T-cell (primary cell): ENCODE data around the gene CXCR6. TPM values are rescaled to one million over a fixed set of nuclear protein-coding genes. Genes with fewer than 3 reads are reported as not detected.

Source experiments
- ATAC-seq, 4 experiments: fragments of 200-7000 bp in 3 of 4; fragments of 150-1000 bp in 1 of 4; cut with Tn5 transposase; replicated peaks in 1 of 4; 1 replicate in 3 of 4; 2 replicates in 1 of 4; pipeline ENCODE4 v1.10.0; 2021; ENCODE audit warnings: moderate library complexity in 3 of 4, mild to moderate bottlenecking in 2 of 4, moderate number of reproducible peaks in 1 of 4
- CTCF ChIA-PET, 2 donors: fragments of 300-600 bp; sonication (Branson Sonifier 250); formaldehyde crosslinking; loops; one replicate each; lab custom pipeline; 2022; ENCODE audit warnings: antibody characterized with exemption in 2 of 2; lab: Charles Lee
- POLR2A ChIA-PET, 2 donors: fragments of 300-600 bp; sonication (Branson Sonifier 250); formaldehyde crosslinking; loops; one replicate each; lab custom pipeline; 2022; ENCODE audit warnings: antibody characterized with exemption in 2 of 2; lab: Charles Lee
- DNase-seq, 35 experiments: peaks; one replicate each; pipeline versions ENCODE4 v3.0.0 to v3.0.0-alpha.2; 2013 to 2023
- H3K27ac ChIP-seq: one replicate; pipeline ENCODE4 v1.5.1; 2013; ENCODE audit warnings: low read length
- H3K27me3 ChIP-seq, 2 experiments: replicated peaks in 1 of 2; 1 replicate in 1 of 2; 2 replicates in 1 of 2; pipeline versions ENCODE4 v1.6.1 to v1.7.0; 2013; ENCODE audit warnings: low read length in 1 of 2, mixed read lengths in 1 of 2; ENCODE audit not compliant: control insufficient read depth in 2 of 2, insufficient read depth in 2 of 2; ENCODE audit errors: extremely low read depth in 1 of 2
- H3K36me3 ChIP-seq, 2 donors: 1 replicate in 1 of 2; 2 replicates in 1 of 2; pipeline versions ENCODE4 v1.6.1 to v1.7.0; 2013; ENCODE audit warnings: low read length in 1 of 2; ENCODE audit not compliant: control insufficient read depth in 2 of 2, insufficient read depth in 1 of 2; ENCODE audit errors: extremely low read depth in 1 of 2
- H3K4me1 ChIP-seq, 2 experiments: 1 replicate in 1 of 2; 2 replicates in 1 of 2; pipeline versions ENCODE4 v1.6.1 to v1.7.0; 2013; ENCODE audit warnings: low read length in 2 of 2, mixed read lengths in 1 of 2; ENCODE audit not compliant: insufficient read depth in 2 of 2, control insufficient read depth in 1 of 2; ENCODE audit errors: extremely low read depth in 1 of 2
- H3K4me3 ChIP-seq, 2 donors: 1 replicate in 1 of 2; 2 replicates in 1 of 2; pipeline versions ENCODE4 v1.5.1 to v1.7.0; 2013; ENCODE audit warnings: mild to moderate bottlenecking in 2 of 2, low read length in 1 of 2, moderate library complexity in 1 of 2; ENCODE audit not compliant: control insufficient read depth in 1 of 2; ENCODE audit errors: extremely low read depth in 1 of 2
- H3K9me3 ChIP-seq: 2 replicates; pipeline ENCODE4 v1.7.0; 2013
- H3K27ac Mint-ChIP-seq, 2 donors: one replicate each; pipeline ENCODE4 v1.8.0; 2020 to 2021; ENCODE audit warnings: mild to moderate bottlenecking in 2 of 2, mixed read lengths in 2 of 2
- H3K27me3 Mint-ChIP-seq, 2 donors: one replicate each; pipeline ENCODE4 v1.8.0; 2021 to 2022; ENCODE audit warnings: mixed read lengths in 2 of 2
- H3K36me3 Mint-ChIP-seq: one replicate; pipeline ENCODE4 v1.8.0; 2021; ENCODE audit warnings: mixed read lengths
- H3K4me1 Mint-ChIP-seq, 3 donors: one replicate each; pipeline ENCODE4 v1.8.0; 2020 to 2022; ENCODE audit warnings: mixed read lengths in 3 of 3, mild to moderate bottlenecking in 1 of 3
- H3K4me3 Mint-ChIP-seq, 3 donors: one replicate each; pipeline ENCODE4 v1.8.0; 2020 to 2022; ENCODE audit warnings: mild to moderate bottlenecking in 3 of 3, mixed read lengths in 3 of 3, moderate library complexity in 3 of 3
- H3K9me3 Mint-ChIP-seq, 3 donors: one replicate each; pipeline ENCODE4 v1.8.0; 2020 to 2022; ENCODE audit warnings: mixed read lengths in 3 of 3
- whole genome bisulfite sequencing: methylation state at CpG from one replicate; pipeline ENCODE4 v1.1.5; 2013; ENCODE audit warnings: missing lambda C conversion rate; ENCODE audit not compliant: insufficient coverage; 5-methylcytosine and 5-hydroxymethylcytosine counted together
- total RNA-seq, 35 experiments: library from RNA in 6 of 35; stranded (reverse) in 6 of 35; fragments of 120-200 nt in 1 of 35; gene quantifications; one replicate each; pipeline versions ENCODE4 v1.2.1 to v1.2.4 and lab custom pipeline; 2013 to 2026

Gene CXCR6
- total RNA-seq, 5 donors from 2014 or later (not counting 1 experiment from before 2014, with no cell fraction given), result 2.0 to 14.7 (median 3.7) TPM

DNA sequence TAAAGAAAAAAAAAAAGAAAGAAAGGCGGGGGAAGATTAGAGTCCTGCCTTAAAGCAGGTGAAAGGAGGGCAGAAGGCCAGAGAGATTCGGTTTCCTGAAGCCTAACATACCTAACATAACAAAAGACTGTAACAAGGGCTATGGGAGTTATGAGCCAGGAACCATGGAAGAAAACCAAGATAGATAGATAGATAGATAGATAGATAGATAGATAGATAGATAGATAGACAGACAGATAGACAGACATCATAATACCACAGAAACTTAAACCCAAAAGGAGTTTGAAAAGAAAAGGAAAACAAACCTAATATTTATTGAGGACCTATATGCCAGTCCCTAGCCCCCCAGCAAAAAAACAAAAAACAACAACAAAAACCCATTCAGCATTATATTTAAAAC, 54.7 kb downstream of the CXCR6 start:
- ChIA-PET CTCF (no interaction called here), POLR2A (no interaction called here)
- ATAC-seq (no peak), DNase-seq (no peak)
- Mint-ChIP-seq H3K27me3 (peaks cover 3 to 10% of the 10 kb centered on the region in 2 donors), H3K27ac (no peak overlapping the region), H3K4me1 (peaks cover 12 to 28% (median 27%) of the 10 kb centered on the region in 3 donors), H3K4me3 (no peak overlapping the region), H3K9me3 (no peaks in the 10 kb centered on the region), H3K36me3 (no peaks in the 10 kb centered on the region)
- Histone ChIP-seq H3K4me3 (no peak overlapping the region), H3K27me3 (peaks cover 0 to 6% of the 10 kb centered on the region in 2 experiments), H3K4me1 (peaks cover 15 to 32% of the 10 kb centered on the region in 2 experiments), H3K9me3 (no peaks in the 10 kb centered on the region), H3K27ac (no peak overlapping the region), H3K36me3 (no peaks in the 10 kb centered on the region)
- WGBS, result no CpG with 5 or more reads among the region's 2 CpGs

Other genes with a start within 250 kb of the CXCR6 start
- gene SLC6A20, start 146.9 kb upstream of the CXCR6 start, total RNA-seq, result under 1 TPM in 4 of 5 donors, not detected in 1; 0.12 to 0.44 (median 0.24) TPM
- 10 to 100 TPM in 3 of 5 donors, 1 to 10 TPM in 2; 8.5 to 12.0 (median 11.1) TPM for gene LZTFL1, start 101.3 kb upstream of the CXCR6 start, total RNA-seq
- 10 to 100 TPM in 1 of 5 donors, 1 to 10 TPM in 4; 2.1 to 10.0 (median 4.2) TPM for gene CCR9, start 56.9 kb upstream of the CXCR6 start, total RNA-seq
- 10 to 100 TPM; 24.6 to 46.3 (median 35.0) TPM for gene FYCO1, start 52.4 kb downstream of the CXCR6 start, total RNA-seq
- gene XCR1, start 84.0 kb downstream of the CXCR6 start, total RNA-seq, result under 1 TPM in 2 of 5 donors, not detected in 3; 0.08 to 0.28 TPM